GM21529 (cell line): Measurements from ENCODE around the gene SMKR1.
"Not testable (repeated sequence)": the region's sequence is repeated elsewhere in the genome, so short reads cannot be mapped to it uniquely, and the experiment has no call there.

Experiments
- ATAC-seq: cut with Tn5 transposase; IDR thresholded peaks from one replicate; pipeline ENCODE4 v1.9.1; 2021; ENCODE audit not compliant: unreplicated experiment

The SMKR1 gene

DNA sequence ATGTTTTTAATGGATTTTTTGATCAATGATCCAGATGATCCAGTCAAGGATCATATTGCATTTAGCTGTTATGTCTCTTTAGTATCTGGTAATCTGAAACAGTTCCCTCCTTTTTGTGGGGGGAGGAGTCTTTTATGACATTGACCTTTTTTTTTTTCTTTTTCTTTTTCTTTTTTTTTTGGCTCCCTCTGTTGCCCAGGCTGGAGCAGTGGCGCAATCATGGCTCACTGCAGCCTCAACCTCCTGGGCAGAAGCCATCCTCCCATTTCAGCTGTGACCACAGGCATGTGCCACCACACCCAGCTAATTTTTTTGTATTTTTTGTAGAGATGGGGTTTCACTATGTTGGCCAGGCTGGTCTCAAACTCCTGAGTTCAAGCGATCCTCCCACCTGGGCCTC, 22.1 kb downstream of the SMKR1 start:
- not testable (repeated sequence) for ATAC-seq

DNA sequence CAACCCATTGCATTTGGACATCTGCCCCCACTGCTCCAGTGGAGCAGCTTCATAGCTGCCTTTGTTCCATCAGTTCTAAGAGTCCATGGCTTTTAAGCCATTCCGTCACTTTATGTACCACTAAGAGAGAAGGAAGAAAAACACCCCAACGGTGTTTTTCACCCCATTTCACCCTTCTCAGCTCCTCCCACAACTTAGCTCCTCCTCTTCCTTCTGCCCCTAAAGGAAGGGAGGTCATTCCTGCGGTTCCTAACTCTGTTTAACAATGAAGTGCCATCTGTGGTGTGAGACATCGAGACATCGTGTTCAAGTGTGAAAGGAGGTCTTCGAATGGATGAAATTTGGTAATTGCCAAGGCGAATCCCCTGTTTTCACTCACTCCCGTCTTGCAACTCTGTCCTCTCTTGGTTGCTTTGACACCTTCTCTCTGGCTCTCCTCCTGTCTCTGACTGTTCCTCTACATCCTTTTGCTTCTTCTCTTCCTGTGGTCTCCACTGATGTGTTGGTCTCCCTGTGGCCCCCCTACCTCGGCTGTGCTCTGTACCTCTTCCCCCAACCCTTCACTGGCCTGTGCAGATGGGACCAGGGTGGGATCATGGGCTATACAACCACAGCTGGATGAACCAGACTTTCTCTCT, 23.0 kb downstream of the SMKR1 start:
- ATAC-seq, result no peak

GRCh38 chr7:129529643-129530042, 27.3 kb downstream of the SMKR1 start:
- no peak for ATAC-seq

- no peak for ATAC-seq
Observed at GRCh38 chr7:129530795-129531391, 28.6 kb downstream of the SMKR1 start.

GRCh38 chr7:129531721-129532120, 29.4 kb downstream of the SMKR1 start:
- ATAC-seq, result no peak

DNA sequence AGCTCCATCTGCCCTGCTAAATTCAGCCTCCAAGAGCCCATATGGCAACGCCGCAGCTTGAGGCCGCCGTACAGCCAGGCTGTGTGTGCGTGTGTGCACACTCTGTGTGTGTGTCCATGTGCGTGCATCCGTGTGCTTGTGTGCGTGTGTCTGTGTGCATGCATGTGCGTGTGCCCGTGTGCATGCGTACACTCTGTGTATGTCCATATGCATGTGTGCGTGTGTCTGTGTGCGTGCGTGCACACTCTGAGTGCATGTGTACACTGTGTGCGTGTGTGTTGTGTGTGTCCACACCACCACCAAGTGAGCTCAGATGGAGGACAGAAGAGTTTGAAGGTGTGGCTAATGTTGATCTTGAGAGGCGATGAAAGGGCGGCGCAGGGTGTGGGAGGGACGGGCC, 30.0 kb downstream of the SMKR1 start:
- ATAC-seq, result no peak

- not testable (repeated sequence) for ATAC-seq
Observed at GRCh38 chr7:129534558-129535274, 32.4 kb downstream of the SMKR1 start.

DNA sequence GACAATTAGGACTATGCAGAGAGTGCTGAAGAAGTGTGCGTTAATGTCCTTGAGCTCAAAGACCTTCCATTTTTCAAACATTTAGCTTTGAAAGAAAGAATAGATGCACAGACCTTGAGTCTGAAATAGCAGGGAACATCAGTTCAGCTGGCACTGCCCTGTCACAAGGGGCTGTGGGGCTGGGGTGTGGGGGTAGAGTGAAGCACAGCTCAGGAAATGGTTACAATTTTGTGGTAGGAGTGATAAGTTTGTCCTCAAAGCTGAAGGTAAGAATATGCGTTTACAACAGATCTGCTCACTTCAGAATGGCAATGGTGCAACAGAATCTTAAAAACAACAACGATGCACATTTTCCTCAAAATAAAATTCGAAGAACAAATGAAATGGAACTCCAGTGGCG, 33.6 kb downstream of the SMKR1 start:
- ATAC-seq, result no peak

GRCh38 chr7:129536323-129536722, 34.0 kb downstream of the SMKR1 start:
- no peak for ATAC-seq

DNA sequence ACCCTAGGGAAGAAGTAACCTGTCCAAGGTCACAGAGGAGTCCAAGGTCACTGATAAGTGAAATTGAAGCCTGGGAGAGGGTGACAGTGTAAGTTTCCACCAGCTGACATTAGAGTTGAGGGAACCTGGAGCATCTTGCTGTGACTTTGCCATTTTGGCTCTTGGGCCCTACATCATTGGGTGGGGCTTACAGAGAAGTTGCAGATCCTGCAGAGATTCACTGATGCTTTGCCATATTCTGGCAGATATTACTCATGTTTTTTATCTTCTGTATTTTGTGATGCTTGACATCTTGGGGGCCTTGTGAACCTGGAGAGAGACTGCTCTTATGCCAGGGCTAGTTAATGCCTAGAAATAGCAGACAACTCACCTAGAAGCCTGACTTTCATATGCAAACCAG, 36.5 kb downstream of the SMKR1 start:
- ATAC-seq, result no peak

DNA sequence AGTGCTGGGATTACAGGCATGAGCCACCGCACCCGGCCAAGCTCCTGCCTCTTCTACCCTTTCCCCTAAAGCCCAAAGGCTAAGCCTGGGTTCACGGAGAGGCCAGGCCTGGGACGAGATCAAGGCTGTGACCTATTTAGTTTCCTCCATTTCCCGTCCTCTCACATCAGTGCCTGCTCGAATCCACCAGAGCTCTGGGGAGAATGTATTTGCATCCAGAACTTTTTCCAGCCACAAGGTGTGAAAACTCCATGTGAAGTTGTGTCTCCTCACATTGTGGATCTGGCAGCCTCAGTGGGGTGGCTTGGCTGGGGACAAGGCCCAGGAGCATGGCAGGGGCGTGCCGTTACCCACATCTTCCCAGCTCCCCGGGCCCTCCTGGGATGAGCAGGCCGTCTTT, 38.0 kb downstream of the SMKR1 start:
- ATAC-seq, result no peak

DNA sequence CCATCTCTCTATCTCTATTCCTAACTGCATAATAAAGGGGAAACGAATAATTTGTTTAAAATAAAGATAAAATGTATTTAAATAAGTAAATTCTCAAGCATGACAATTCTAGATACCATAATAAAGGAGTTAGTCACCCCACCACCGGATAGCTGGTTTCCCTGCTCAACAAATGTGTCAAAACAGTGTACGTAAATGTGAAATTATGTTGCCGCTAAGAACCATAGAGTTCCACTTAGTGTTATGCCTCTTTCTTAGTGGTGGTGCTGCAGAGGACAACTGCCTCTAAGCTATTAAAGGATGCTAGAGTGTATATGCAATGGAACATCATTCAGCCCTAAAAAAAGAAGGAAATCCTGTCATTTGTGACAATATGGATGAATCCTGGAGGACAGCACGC, 42.4 kb downstream of the SMKR1 start:
- no peak for ATAC-seq

- ATAC-seq, result no peak
Observed at GRCh38 chr7:129550693-129551360, 48.5 kb downstream of the SMKR1 start.

DNA sequence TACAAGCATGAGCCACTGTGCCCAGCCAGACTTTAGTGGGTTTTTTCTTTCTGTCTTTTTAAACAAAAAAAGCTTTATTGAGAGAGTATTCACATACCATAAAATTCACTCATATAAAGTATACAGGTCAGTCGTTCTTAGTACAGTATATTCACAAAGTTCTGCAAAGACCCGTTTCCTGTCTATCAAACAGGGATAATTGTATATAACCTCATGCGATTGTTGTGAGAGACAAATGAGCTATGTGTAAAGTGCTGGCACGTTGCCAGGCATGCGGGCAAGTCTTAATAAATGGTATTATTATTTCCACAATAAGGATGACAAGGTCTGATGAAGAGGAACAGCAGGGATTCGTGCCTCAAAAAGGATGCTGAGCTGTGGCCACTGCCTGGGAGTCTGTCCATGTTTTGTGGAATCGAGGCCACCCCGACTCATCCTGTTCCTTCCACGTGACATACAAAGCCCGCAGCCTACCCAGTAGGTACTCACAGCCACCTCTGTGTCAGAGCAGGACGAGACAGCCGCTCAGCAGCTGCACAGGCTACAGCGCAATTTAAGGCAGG, 51.6 kb downstream of the SMKR1 start:
- no peak for ATAC-seq

- ATAC-seq, result no peak
Observed at GRCh38 chr7:129556607-129557133, 54.3 kb downstream of the SMKR1 start.

- ATAC-seq, result no peak
Observed at GRCh38 chr7:129557686-129558481, 55.6 kb downstream of the SMKR1 start.

DNA sequence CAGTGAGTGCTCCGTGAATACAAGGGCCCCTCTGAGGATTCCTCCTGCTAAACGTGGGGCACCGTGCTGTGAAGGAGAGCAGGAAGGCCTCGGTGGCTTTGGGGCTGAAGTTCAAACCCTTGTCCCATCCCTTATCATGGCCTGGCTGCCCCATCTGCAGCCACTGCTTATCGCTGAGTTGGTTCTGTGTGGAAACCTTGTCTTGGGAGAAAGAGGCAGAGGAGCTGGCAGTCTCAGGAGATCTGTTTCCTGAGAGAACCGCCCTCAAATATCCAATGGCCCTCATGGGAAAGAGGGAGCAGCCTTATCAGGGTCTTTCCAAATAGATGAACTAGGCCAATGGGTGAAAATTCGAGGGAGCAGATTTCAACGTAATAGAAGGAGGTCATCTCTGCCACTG, 57.2 kb downstream of the SMKR1 start:
- ATAC-seq, result no peak

DNA sequence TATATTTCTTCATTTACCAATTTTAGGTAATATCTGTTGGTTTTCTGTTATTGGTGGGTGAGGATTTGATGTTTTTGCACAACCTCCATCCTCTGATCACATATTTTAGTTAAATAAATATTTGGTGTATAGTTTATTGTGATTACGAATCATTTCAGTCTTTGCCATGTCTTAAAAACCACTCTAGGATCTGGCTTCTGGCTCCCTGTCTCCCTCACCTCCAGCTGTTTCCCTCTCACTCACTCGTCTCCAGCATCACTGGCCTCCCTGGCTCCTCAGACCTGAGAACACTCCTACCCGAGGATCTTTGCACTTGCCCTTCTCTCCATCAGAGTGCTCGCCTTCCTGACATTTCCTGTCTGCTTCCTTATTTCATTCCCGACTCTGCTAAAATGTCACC, 58.5 kb downstream of the SMKR1 start:
- no peak for ATAC-seq

DNA sequence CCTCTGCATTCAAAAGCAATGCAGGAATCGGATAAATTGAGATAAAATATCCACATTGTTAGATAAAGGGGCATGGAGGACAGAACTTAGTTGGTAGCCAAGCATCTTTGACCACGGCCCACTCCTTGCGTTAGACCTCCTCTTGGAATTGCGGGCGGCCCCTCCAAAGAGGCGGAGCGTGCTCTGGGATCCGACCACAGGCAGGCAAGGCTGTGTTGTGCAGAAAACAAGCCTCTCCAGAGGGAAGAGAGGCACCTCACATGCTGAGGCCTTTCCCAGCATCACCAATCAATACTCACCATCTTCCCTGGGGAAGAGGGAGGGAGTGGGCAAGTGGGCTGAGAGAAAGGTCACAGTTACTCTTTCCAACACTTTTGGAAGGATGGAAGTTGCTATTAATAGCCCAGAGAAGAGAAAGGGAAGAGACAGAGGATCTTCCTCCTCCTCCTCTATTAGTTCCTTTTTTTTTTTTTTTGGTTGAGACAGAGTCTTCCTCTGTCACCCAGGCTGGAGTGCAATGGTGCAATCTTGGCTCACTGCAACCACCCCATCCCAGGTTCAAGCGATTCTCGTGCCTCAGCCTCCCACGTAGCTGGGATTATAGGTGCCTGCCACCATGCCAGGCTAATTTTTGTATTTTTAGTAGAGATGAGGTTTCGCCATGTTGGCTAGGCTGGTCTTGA, 59.5 kb downstream of the SMKR1 start:
- no peak for ATAC-seq
